22Rv1 (cell line): ENCODE results near the gene CDKN1C.

Experiments
- H3K27ac ChIP-seq: fragments of 450-650 bp; 2 replicates; pipeline ENCODE4 v1.5.1; 2017
- ZFX ChIP-seq: fragments of 450-650 bp; IDR thresholded peaks from 2 replicates; pipeline ENCODE4 v1.6.1; 2017; ENCODE audit warnings: antibody characterized with exemption, borderline replicate concordance
- TF ChIP-seq, protein P1 (sequence below): fragments of 450-650 bp; IDR thresholded peaks from 2 replicates; pipeline ENCODE4 v1.5.1; 2017; ENCODE audit warnings: mild to moderate bottlenecking

The CDKN1C gene

DNA sequence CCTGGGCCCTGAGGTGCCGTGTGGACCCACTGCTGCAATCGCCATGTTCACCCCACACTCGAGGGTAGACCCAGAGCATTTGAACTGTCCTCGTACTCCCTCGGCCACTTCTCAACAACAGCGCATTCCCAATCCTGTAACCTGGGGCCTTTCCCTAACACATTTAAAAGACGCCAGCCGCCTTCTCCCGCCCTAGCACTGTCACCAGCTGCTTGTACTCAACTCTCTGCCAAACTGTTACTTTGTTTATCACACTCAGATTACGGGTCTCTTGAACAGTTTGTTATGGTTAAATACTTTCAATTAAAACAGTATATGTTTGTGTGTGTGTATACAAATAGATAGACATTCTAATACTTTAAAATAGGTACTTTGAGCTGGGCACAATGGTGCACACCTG, 20.7 kb downstream of the CDKN1C start:
- TF ChIP-seq, protein P1, sequence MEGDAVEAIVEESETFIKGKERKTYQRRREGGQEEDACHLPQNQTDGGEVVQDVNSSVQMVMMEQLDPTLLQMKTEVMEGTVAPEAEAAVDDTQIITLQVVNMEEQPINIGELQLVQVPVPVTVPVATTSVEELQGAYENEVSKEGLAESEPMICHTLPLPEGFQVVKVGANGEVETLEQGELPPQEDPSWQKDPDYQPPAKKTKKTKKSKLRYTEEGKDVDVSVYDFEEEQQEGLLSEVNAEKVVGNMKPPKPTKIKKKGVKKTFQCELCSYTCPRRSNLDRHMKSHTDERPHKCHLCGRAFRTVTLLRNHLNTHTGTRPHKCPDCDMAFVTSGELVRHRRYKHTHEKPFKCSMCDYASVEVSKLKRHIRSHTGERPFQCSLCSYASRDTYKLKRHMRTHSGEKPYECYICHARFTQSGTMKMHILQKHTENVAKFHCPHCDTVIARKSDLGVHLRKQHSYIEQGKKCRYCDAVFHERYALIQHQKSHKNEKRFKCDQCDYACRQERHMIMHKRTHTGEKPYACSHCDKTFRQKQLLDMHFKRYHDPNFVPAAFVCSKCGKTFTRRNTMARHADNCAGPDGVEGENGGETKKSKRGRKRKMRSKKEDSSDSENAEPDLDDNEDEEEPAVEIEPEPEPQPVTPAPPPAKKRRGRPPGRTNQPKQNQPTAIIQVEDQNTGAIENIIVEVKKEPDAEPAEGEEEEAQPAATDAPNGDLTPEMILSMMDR: no peak
- no peak for TF ChIP-seq ZFX
- no peak overlapping the region for H3K27ac ChIP-seq

DNA sequence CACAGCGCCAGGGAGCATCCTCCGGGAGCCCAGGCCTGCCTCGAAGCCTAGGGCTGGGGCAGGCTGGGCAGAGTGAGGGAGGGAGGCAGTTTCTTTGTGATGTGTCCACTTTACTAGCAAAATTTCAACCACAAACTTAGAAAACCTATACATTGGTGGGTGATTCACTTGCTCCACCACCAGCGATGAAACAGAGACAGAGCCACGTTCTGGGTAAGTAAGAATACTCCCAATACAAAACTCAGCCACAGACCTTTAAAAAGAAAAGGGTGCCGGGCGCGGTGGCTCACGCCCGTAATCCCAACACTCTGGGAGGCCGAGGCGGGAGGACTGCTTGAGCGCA, 22.3 kb downstream of the CDKN1C start:
- TF ChIP-seq, protein P1: no peak
- TF ChIP-seq ZFX: no peak
- H3K27ac ChIP-seq: no peak overlapping the region

DNA sequence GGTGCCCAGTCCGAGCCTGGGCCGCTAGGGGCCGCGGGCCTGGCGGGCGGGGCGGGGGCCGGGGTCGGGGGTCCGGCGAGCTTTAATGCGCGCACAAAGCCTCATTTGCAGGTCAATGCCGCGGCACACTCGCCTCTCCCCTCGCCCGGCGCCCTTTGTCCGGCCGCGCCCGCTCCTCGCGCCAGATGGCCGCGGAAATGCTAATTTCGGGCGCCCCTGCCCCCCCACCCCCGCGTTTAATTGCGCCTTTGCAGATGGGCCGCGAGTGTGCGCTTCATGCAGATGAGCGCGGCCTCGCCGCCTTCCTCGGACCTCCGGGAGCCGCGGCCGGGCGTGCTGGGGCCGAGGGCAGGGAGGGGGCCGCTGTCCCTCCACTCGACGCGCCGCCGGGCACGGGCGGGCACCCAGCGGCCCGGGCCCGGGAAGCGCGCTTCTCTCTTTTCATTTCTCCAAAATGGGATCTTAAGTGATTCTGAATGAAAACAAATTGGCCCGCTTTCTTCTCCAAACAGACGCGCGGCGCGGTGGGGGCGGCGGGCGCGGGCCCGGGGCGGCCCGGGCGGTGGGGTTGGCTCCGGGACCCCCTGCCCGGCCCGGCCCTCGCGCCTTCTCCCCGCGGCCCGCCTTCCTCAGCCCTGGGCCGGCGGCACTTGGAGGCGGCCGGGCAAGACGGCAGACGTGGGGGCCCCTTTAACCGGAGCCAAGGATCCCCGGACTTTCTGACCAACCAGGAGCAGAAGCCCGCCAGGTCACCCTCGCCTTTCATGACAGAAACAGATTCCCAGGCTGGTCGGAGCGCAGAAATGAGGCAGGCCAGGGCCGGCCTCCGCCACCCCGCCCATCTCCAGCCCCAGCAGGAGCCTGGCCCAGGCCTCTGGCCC, 22.9 kb downstream of the CDKN1C start:
- H3K27ac ChIP-seq: no peak overlapping the region

GRCh38 chr11:2860636-2861035, 24.9 kb downstream of the CDKN1C start:
- no peak overlapping the region for H3K27ac ChIP-seq
- no peak for TF ChIP-seq ZFX
- TF ChIP-seq, protein P1: no peak

More for the DNA sequence above, 22.9 kb downstream of the CDKN1C start:
- TF ChIP-seq, protein P1: no peak
- TF ChIP-seq ZFX: no peak

GRCh38 chr11:2859699-2860037, 25.9 kb downstream of the CDKN1C start:
- no peak overlapping the region for H3K27ac ChIP-seq
- TF ChIP-seq, protein P1: no peak
- no peak for TF ChIP-seq ZFX

- TF ChIP-seq ZFX: no peak
- TF ChIP-seq, protein P1: no peak
- no peak overlapping the region for H3K27ac ChIP-seq
Measured at GRCh38 chr11:2858995-2859698, 26.4 kb downstream of the CDKN1C start.

GRCh38 chr11:2857918-2858317, 27.7 kb downstream of the CDKN1C start:
- H3K27ac ChIP-seq: no peak overlapping the region
- TF ChIP-seq, protein P1: no peak
- TF ChIP-seq ZFX: no peak
